MG63 (cell line): ENCODE data around the gene CD48. TPM values are rescaled to one million over a fixed set of nuclear protein-coding genes. Genes with fewer than 3 reads are reported as not detected.

Experiments used
- DNase-seq: peaks from one replicate; pipeline ENCODE4 v3.0.0-alpha.2; 2020
- H3K27me3 ChIP-seq: fragments of 250-450 bp; sonication (Bioruptor Pico); 2 replicates; pipeline ENCODE4 v1.5.1; 2020; ENCODE audit warnings: mild to moderate bottlenecking, moderate library complexity
- H3K36me3 ChIP-seq: fragments of 250-450 bp; sonication (Bioruptor Pico); 2 replicates; pipeline ENCODE4 v1.5.1; 2020; ENCODE audit warnings: mild to moderate bottlenecking, moderate library complexity
- H3K4me3 ChIP-seq: fragments of 250-450 bp; sonication (Bioruptor Pico); 2 replicates; pipeline ENCODE4 v1.5.1; 2020; ENCODE audit warnings: mild to moderate bottlenecking, moderate library complexity
- H3K9me3 ChIP-seq: fragments of 250-450 bp; sonication (Bioruptor Pico); 2 replicates; pipeline ENCODE4 v1.5.1; 2020; ENCODE audit warnings: mild to moderate bottlenecking, moderate library complexity
- total RNA-seq: library from RNA; depleted of rRNA; stranded (reverse); fragments of >200 nt; shearing (Covaris generic); gene quantifications from 2 replicates; pipeline ENCODE4 v1.2.3, GENCODE V29; 2014; ENCODE audit warnings: low replicate concordance

CD48 gene
- total RNA-seq, 1 experiment from 2014 or later = not detected

DNA sequence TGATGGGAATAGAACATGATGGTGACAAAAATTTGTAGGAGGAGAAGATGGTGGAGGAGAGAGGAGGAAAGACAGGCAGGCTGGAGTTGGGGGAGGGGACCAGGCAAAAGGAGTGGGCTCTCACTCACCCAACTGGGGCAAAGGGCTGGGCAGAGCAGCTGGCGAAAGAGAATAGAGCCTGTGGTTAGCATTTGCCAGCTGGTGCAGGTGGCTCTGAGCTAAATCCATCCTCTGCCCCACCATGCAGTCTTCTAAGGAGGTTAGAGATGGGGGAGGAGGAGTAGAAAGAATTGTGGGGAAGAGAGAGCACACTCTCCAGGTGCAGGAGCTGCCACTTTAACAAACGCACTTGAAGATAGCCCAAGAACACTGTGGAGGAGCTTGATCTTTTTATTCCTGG lies 37.2 kb downstream of the CD48 start:
- Histone ChIP-seq H3K36me3 (no peaks in the 10 kb centered on the region), H3K27me3 (peaks cover 4% of the 10 kb centered on the region), H3K9me3 (no peaks in the 10 kb centered on the region; the same call in 1 of the 2 replicates), H3K4me3 (no peak overlapping the region)
- DNase-seq = no peak

DNA sequence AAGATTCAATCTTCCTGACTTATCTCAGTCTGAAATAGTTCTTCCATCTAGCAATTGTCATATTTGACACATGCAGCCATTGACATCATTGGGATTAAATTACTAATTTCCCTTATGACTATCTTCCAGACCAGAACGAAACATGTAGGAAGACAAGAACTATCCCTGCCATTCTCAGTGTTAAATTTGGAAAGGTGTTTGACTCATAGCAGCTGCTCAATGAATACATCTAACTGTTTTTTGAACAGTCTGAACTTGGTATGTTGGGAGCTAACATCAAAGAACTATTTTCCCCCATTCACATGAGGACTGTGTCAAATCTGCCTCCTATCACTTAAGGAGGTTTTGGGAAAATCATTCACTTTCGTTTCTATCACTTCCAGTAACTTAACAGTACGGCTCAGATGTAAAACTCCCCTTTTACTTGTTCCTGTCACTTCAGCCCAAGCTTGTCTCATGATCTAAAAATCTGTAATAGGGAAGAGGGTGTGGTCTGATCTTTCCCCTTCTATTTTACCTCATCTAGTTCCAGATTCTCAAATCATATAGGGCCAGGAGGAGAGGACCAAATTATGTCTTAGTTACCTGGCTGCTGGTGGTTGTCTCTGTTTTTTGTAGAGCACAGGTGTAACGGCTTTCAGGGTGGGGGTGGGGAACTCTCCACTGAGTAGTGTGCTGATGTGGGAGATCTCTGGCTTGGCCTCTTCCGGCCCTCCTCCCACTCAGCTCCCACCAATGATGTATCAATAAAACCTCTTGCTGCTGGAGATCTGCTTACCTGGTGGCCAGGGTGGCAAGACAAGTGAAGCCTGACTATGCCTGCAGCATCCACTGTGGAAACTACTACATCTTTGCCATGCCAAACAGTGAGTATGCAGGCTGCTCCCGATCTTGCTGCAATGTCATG lies 38.6 kb downstream of the CD48 start:
- Histone ChIP-seq H3K9me3 (peaks cover 4% of the 10 kb centered on the region; the same call in 1 of the 2 replicates), H3K4me3 (no peak overlapping the region), H3K36me3 (no peaks in the 10 kb centered on the region), H3K27me3 (peaks cover 4% of the 10 kb centered on the region)
- DNase-seq = no peak

DNA sequence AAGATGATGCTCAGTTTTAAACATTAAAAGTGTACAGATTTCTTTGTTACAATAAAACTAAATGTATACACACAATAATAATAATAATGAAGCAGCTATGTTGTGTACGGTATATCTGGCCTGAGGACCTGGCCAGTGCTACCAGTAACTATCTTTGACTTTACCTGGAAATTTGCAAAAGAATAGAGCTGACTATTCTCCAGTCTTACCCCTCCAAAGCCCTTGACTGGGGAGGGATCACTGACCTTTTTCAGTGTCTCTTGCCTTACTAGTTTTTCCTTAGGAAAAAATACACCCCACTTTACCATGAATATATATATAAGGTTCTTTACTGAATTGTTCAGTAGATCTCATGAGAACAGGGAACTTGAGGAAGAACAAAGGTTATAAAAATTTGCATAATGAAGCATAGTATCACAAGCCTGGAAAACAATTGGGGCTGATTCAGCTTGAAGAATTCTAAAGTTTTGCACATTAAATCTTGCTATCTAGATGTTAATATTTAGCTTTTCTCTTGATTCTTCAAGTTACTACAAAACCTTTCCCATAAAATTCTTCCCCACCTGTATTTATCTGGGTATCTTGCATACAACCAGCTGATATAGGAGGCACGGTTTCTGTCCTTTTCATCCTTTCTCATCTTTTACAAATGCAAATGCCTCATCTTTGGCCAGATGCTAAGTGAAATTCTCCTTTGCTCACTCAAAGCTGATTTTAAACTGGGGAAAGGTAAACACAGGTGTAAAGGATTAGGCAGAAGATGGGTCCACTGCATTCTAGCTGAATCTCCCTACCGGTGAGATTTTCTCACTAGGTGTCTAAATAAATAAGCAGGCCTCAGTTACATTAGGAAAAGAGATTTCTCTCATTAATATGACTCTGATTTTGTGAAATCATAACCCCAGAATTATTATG lies 39.8 kb downstream of the CD48 start:
- DNase-seq = no peak
- Histone ChIP-seq H3K4me3 (no peak overlapping the region), H3K27me3 (peaks cover 4% of the 10 kb centered on the region), H3K9me3 (peaks cover 4% of the 10 kb centered on the region; the same call in 1 of the 2 replicates), H3K36me3 (no peaks in the 10 kb centered on the region)

DNA sequence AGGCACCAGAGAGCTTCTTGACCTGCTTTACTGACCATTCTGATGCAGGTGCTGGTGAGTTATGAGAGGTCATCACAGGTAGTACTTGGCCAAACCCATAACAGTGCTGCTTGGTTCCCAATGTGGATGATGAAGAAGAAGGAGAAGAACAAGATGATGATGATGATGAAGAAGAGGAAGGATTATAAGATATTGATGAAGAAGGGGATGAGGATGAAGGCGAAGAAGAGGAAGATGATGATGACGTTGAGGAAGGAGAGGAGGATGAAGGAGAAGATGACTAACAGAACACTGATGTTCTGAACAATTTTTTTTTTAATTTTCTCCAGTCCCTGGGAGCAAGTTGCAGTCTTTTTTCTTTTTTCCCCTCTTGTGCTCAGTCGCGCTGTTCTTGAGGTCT lies 40.9 kb downstream of the CD48 start:
- no peak overlapping the region for H3K4me3 ChIP-seq

DNA sequence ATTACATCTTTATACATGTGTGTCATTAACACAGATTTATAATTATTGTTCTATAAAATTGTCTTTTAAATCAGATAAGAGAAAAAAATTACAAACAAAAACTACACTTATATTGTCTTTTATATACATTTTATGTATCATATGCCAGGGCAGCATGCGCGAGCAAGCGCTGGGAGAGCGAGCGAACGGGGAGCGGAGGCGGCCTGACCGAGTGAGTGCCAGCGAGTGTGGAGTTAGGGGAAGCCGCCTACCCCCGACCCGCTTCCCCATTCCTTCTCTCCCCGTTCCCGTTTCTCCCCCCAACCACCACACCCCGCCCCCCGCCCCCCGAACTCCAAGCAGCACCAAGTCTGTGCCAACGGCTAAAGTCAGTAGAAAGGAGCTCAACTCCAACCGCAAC lies 41.8 kb downstream of the CD48 start:
- peaks cover 4% of the 10 kb centered on the region; the same call in 1 of the 2 replicates for H3K9me3 ChIP-seq

More for the DNA sequence above, 40.9 kb downstream of the CD48 start:
- Histone ChIP-seq H3K9me3 (peaks cover 4% of the 10 kb centered on the region; the same call in 1 of the 2 replicates), H3K36me3 (no peaks in the 10 kb centered on the region), H3K27me3 (peaks cover 4% of the 10 kb centered on the region)
- DNase-seq = no peak

DNA sequence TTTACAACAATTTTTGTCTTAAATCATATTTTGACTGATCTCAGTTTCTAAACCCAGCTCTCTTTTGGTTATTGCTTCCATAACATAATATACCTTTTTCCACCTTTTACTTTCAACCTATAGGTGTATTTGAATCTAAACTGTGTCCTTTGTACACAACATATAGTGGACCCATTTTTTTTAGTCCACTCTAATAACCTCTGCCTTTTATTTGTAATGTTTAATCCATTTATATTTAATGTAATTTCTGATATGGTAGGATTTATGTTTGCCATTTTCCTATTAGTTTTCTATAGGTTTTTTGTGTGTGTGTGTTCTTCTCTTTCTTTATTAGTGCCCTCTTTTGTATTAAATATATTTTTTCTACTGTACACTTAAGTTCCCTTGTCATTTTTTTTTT lies 42.3 kb downstream of the CD48 start:
- DNase-seq = no peak
- Histone ChIP-seq H3K4me3 (no peak overlapping the region), H3K36me3 (no peaks in the 10 kb centered on the region), H3K27me3 (peaks cover 4% of the 10 kb centered on the region), H3K9me3 (peaks cover 4% of the 10 kb centered on the region; the same call in 1 of the 2 replicates)

More for the DNA sequence above, 41.8 kb downstream of the CD48 start:
- DNase-seq = no peak
- peaks cover 4% of the 10 kb centered on the region for H3K27me3 ChIP-seq
- H3K4me3 ChIP-seq = no peak overlapping the region
- H3K36me3 ChIP-seq = no peaks in the 10 kb centered on the region

DNA sequence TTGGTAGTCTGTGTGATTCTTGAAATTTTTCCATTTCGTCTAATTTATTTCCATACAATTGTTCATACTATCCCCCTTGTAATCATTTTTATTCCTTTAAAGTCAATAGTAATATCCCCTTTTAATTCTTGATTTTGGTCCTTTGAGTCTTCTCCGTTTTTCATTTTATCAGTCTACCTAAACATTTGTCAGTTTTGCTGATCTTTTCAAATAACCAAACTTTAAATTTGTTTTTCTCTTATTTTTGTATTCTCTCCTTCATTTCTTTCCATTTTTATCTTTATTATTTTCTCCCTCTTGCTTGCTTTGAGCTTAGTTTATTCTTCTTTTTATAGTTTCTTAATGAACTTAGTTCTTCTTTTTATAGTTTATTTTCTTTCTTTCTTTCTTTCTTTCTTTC lies 43.7 kb downstream of the CD48 start:
- no peak for DNase-seq
- peaks cover 4% of the 10 kb centered on the region; the same call in 1 of the 2 replicates for H3K9me3 ChIP-seq
- H3K36me3 ChIP-seq = no peaks in the 10 kb centered on the region
- H3K27me3 ChIP-seq = peaks cover 4% of the 10 kb centered on the region
- H3K4me3 ChIP-seq = no peak overlapping the region

DNA sequence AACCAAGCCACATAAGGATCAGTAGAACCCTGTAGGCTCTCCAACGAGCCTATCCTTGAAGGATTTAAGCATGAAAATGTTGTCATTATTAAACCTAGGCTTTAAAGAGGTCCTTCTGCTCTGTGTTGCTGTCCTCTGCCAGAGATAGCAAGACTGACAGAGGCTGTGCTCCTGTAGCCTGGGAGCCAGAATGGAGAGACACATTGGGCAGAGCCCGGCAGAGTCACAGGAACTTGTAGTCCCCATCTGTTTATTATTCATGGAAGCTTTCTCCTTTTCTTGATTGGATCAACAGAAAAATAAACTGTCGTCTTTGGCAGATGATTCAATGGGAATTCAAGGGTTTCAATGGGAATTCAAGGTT lies 45.6 kb downstream of the CD48 start:
- H3K27me3 ChIP-seq = no peaks in the 10 kb centered on the region
- H3K36me3 ChIP-seq = no peaks in the 10 kb centered on the region
- H3K9me3 ChIP-seq = peaks cover 4% of the 10 kb centered on the region; the same call in 1 of the 2 replicates
- DNase-seq = no peak
- no peak overlapping the region for H3K4me3 ChIP-seq

DNA sequence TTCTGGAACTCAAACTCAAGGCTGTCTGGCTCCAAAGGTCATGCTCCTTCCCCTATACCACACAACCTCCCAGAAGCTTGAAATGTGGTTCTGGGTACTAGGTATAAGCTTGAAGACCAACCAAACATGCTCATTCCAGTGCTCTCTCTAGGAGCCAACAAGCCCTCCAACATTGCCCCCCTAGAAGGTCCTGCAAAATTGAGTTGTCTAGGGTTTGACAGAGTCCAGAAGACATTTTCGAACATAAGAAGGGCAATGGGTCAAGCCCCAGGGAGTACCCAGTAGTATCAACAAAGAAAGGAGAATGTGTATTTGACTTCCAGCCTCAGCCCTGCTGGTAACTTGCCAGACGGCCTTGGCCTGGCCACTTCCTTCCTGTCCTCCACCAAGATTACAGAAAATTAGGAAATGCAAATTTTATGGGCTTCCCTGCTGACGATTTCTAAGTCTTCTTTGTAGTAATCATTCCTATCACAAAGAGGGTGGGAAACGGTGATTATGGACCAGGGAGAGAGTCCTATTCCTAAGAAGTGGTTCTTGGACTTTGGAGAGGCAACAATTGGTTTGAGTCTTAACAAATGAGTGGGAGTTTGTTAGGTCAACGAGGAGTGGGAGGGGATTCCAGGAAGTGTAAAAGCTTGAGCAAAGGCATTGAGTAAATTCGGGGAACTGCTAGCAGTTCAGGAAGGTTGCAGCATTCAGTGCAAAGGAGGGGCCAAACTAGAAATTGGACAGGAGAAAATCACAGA lies 46.1 kb downstream of the CD48 start:
- no peak for DNase-seq

DNA sequence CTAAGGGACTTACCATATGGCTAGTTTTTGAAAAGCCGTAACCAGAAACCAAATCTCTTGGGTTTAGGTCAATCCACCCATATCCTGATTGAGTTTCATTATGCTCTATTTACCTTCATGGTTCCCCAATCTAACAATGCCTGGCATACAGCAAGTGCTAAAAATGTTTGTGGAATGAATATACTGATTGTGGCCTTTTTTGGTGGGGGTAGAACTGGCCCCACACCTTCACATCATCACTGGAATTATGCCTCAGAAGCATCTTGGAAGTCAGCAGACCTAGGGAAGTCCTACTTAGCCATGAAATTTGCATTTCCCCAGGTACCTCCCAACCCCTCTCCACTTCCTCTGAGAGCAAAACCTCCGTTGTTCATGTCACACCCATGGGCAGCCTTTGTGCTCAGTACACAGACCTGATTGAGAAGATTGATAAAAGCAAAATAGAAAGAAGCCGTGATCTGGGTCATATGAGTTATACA lies 47.0 kb downstream of the CD48 start:
- Histone ChIP-seq H3K36me3 (no peaks in the 10 kb centered on the region), H3K9me3 (peaks cover 4% of the 10 kb centered on the region; the same call in 1 of the 2 replicates), H3K27me3 (no peaks in the 10 kb centered on the region), H3K4me3 (no peak overlapping the region)
- DNase-seq = no peak

More for the DNA sequence above, 46.1 kb downstream of the CD48 start:
- Histone ChIP-seq H3K36me3 (no peaks in the 10 kb centered on the region), H3K4me3 (no peak overlapping the region), H3K9me3 (peaks cover 4% of the 10 kb centered on the region; the same call in 1 of the 2 replicates), H3K27me3 (no peaks in the 10 kb centered on the region)

DNA sequence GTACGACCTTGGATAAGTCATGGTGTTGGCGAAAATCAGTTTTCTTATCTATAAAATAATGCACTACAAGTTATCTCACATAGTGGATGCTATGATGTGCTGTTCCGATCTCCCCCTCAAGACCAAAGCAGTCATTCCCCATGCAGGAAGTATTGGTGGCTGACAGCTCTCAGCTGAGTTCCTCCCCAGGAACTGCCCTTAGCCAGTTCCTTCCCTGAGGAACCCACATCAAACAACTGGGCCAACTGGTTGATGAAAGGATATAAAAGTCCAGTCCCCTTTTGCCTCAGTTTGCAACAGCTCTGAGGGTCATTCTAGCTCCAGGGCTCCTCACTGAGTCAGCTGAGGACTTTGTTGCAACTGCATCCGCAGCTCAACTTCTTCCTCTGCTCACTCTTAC lies 48.7 kb downstream of the CD48 start:
- Histone ChIP-seq H3K4me3 (no peak overlapping the region), H3K9me3 (no peaks in the 10 kb centered on the region), H3K27me3 (no peaks in the 10 kb centered on the region), H3K36me3 (no peaks in the 10 kb centered on the region)
- DNase-seq = no peak

DNA sequence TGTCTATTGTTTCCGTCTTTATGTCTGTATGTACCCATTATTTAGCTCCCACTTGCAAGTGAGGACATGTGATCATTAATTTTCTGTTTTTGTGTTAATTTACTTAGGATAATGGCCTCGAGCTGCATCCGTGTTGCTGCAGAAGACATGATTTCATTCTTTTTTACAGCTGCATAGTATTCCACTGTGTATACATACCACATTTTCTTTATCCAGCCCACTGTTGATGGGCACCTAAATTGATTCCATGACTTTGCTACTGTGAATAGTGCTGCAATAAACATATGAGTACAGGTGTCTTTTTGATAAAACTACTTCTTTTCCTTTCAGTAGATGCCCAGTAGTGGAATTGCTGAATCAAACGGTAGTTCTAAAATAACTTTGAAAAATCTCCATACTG lies 52.1 kb downstream of the CD48 start:
- no peak for DNase-seq
- Histone ChIP-seq H3K27me3 (no peaks in the 10 kb centered on the region), H3K9me3 (no peaks in the 10 kb centered on the region), H3K4me3 (no peak overlapping the region), H3K36me3 (no peaks in the 10 kb centered on the region)

DNA sequence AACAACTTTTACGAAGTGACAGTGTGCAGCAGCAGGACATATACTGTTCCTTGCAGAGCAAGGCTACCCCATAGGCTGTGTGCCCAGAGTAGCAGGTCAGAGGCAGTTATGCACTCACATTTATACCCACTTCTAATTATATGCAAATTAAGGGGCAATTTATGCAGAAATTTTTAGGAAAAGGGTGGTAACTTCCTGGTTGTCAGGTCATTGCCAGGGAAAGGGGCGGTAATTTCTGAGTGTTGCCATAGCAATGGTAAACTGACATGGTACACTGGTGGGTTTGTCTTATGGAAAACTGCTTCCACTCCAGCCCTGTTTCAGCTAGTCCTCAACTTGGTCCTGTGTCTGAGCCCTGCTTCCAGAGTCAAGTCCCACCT lies 52.8 kb downstream of the CD48 start:
- no peaks in the 10 kb centered on the region for H3K9me3 ChIP-seq
- DNase-seq = no peak
- no peaks in the 10 kb centered on the region for H3K27me3 ChIP-seq
- no peaks in the 10 kb centered on the region for H3K36me3 ChIP-seq
- no peak overlapping the region for H3K4me3 ChIP-seq

DNA sequence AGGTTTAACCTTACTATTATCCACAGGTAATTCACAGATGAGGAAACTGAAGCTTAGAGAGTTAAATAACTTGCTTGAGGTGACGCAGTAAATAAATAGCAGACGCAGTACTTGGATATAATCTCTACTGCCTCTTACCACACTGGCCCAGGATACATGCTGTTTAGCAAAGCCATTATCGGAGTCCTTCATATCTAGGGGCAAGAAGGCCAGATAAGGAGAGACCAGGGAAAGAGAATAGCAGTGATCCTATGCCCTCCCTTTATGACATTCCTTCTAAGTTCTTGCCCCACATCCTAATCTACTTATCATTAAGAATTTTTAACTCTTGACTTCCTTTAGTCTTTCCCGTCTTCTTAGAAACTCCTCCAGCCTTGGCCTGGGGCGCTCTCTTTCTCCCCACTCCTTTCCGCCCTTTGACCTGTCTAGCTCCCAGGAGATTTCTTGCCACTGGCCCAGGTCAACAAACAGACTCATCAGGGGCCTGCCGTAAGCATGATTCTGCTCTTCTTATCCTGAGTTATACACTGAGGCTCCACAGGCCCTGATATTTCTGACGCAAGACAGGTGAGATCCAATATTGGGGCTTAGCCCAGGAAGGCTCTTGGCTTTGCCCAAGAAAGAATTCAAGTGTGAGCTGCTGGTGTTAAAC lies 53.3 kb downstream of the CD48 start:
- Histone ChIP-seq H3K4me3 (no peak overlapping the region), H3K27me3 (no peaks in the 10 kb centered on the region), H3K36me3 (no peaks in the 10 kb centered on the region), H3K9me3 (no peaks in the 10 kb centered on the region)
- DNase-seq = no peak

DNA sequence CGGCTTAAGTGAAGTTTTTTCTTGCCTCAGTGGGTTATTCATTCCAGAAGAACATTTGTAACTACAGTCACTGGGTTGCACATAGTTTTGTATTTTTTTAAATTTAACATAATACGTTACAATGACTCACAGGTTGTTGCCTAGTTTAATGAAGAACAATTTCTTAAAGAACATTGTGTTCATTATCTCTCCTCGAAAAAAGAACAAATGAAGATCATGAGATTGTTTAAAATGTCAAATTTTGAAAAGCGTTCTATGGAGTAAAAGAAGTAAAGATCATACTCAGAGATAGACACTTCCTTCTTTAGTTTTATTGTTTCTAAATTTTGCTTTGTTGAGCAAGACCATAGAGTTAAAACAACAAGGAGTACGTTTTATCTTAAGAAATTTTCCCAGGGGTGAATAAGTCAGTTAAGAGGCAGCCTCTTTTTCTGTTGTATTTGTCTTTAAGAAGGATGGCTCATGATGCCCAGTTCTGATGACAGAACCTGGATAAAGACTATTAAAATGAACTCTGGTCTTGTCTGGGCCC lies 54.3 kb downstream of the CD48 start:
- no peak for DNase-seq
- Histone ChIP-seq H3K4me3 (no peak overlapping the region), H3K9me3 (no peaks in the 10 kb centered on the region), H3K27me3 (no peaks in the 10 kb centered on the region), H3K36me3 (no peaks in the 10 kb centered on the region)

DNA sequence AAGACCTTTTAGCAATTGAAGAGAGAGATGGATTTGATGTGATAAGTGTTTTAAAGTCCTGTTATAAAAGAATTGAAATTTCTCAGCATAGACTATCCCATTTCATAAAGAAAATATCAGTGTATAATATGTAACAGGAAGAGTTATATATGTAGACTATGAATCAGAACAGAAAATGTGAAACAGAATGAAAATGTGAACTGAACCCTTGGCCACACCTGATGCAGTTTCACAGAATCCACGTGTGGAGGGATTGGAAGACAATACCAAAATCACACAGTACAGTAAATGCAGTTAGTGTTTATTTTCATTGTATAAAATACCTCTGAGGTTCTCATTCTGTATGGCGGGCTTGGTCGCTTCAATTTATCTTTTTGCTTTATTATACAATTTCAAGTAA lies 54.9 kb downstream of the CD48 start:
- Histone ChIP-seq H3K4me3 (no peak overlapping the region), H3K36me3 (no peaks in the 10 kb centered on the region), H3K27me3 (no peaks in the 10 kb centered on the region), H3K9me3 (no peaks in the 10 kb centered on the region)
- no peak for DNase-seq
